ENCODE measurements around the gene FAM107B. TPM values are rescaled to one million over a fixed set of nuclear protein-coding genes. Genes with fewer than 3 reads are reported as not detected.
A peak's percentile ranks its signal among the peaks of the same experiment; 100 is the strongest.

FAM107B gene
- total RNA-seq, 1 donor from 2014 or later: 40.7 TPM

GRCh38 chr10:14560791-14561765 is 213.6 kb downstream of the FAM107B start:
- no peak overlapping the region for H3K4me3 Mint-ChIP-seq (ENCODE audit: unreplicated experiment)
- no peaks in the 10 kb centered on the region for H3K27me3 Mint-ChIP-seq (ENCODE audit: unreplicated experiment)
- peaks cover 11% of the 10 kb centered on the region for H3K36me3 Mint-ChIP-seq (ENCODE audit: unreplicated experiment)
- H3K4me1 Mint-ChIP-seq (ENCODE audit: unreplicated experiment): peaks cover 22% of the 10 kb centered on the region
- no peaks in the 10 kb centered on the region for H3K9me3 Mint-ChIP-seq (ENCODE audit: unreplicated experiment)
- DNase-seq (ENCODE audit: extremely low spot score, unreplicated experiment): no peak
- no peak overlapping the region for H3K27ac Mint-ChIP-seq (ENCODE audit: unreplicated experiment)
- no peak for TF ChIP-seq CTCF (IDR thresholded peaks at IDR 0.05)

- H3K36me3 Mint-ChIP-seq (ENCODE audit: unreplicated experiment): peaks cover 3% of the 10 kb centered on the region
- no peaks in the 10 kb centered on the region for H3K27me3 Mint-ChIP-seq (ENCODE audit: unreplicated experiment)
These were observed 214.4 kb downstream of the FAM107B start for GRCh38 chr10:14560274-14560673.

GRCh38 chr10:14558025-14558424 is 216.7 kb downstream of the FAM107B start:
- Mint-ChIP-seq H3K36me3 (ENCODE audit: unreplicated experiment) (peaks cover 4% of the 10 kb centered on the region), H3K27ac (ENCODE audit: unreplicated experiment) (no peak overlapping the region), H3K4me1 (ENCODE audit: unreplicated experiment) (peaks cover 33% of the 10 kb centered on the region), H3K27me3 (ENCODE audit: unreplicated experiment) (no peaks in the 10 kb centered on the region), H3K4me3 (ENCODE audit: unreplicated experiment) (no peak overlapping the region), H3K9me3 (ENCODE audit: unreplicated experiment) (no peaks in the 10 kb centered on the region)
- DNase-seq (ENCODE audit: extremely low spot score, unreplicated experiment): no peak
- TF ChIP-seq CTCF (IDR thresholded peaks at IDR 0.05): no peak

More at GRCh38 chr10:14560274-14560673, 214.4 kb downstream of the FAM107B start:
- H3K9me3 Mint-ChIP-seq (ENCODE audit: unreplicated experiment): no peaks in the 10 kb centered on the region
- H3K27ac Mint-ChIP-seq (ENCODE audit: unreplicated experiment): no peak overlapping the region
- peak; percentile 17 for TF ChIP-seq CTCF (IDR thresholded peaks at IDR 0.05)
- no peak overlapping the region for H3K4me3 Mint-ChIP-seq (ENCODE audit: unreplicated experiment)
- peaks cover 24% of the 10 kb centered on the region for H3K4me1 Mint-ChIP-seq (ENCODE audit: unreplicated experiment)
- no peak for DNase-seq (ENCODE audit: extremely low spot score, unreplicated experiment)

GRCh38 chr10:14557567-14557966 is 217.1 kb downstream of the FAM107B start:
- Mint-ChIP-seq H3K4me3 (ENCODE audit: unreplicated experiment) (no peak overlapping the region), H3K27ac (ENCODE audit: unreplicated experiment) (no peak overlapping the region), H3K4me1 (ENCODE audit: unreplicated experiment) (peaks cover 35% of the 10 kb centered on the region), H3K36me3 (ENCODE audit: unreplicated experiment) (peaks cover 7% of the 10 kb centered on the region), H3K27me3 (ENCODE audit: unreplicated experiment) (no peaks in the 10 kb centered on the region), H3K9me3 (ENCODE audit: unreplicated experiment) (no peaks in the 10 kb centered on the region)
- no peak for DNase-seq (ENCODE audit: extremely low spot score, unreplicated experiment)
- no peak for TF ChIP-seq CTCF (IDR thresholded peaks at IDR 0.05)

GRCh38 chr10:14556285-14556956 is 218.3 kb downstream of the FAM107B start:
- Mint-ChIP-seq H3K4me3 (ENCODE audit: unreplicated experiment) (no peak overlapping the region), H3K36me3 (ENCODE audit: unreplicated experiment) (peaks cover 14% of the 10 kb centered on the region), H3K27me3 (ENCODE audit: unreplicated experiment) (no peaks in the 10 kb centered on the region), H3K4me1 (ENCODE audit: unreplicated experiment) (peaks cover 35% of the 10 kb centered on the region), H3K9me3 (ENCODE audit: unreplicated experiment) (no peaks in the 10 kb centered on the region), H3K27ac (ENCODE audit: unreplicated experiment) (peak overlapping the region; percentile 51)
- TF ChIP-seq CTCF (IDR thresholded peaks at IDR 0.05): no peak
- DNase-seq (ENCODE audit: extremely low spot score, unreplicated experiment): no peak
